ENCODE data around the gene ZC3H4.

The ZC3H4 gene

GRCh38 chr19:47132194-47132852, 18.7 kb upstream of the ZC3H4 start:
- no peak for DNase-seq

DNA sequence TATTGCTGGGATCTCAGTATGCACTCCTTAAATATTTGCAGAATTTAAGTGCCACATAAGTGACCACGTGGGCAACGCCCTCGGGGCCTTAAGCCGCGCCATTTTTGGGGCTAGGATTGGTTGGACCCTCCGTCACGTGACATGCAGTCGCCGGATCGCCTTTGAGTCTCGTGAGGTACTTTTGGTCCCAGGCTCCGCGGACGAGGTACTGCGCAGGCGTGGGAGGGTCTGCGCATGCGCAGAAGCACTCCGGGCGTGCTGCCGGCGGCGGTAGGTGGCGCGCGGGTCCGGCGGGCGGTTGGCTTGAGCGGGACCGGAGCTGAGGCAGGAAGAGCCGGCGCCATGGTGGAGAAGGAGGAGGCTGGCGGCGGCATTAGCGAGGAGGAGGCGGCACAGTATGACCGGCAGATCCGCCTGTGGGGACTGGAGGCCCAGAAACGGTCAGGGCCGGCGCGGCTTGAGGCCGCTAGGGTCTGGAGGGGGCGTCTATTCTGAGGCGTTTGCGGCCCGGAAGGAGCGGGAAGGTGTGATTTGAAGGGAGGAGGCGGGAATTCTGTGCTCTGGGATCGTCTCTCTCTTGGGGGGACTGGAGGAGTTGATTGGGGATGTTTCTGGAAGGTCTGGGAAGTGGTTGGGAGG, 17.1 kb upstream of the ZC3H4 start, which contains the start of gene SAE1:
Gene SAE1 (plus strand): TSS at position 247 of the 639 bp plus-strand sequence. CDS start 96 bp downstream, at position 343.
- DNase-seq = peak; percentile 95

- no peak for DNase-seq
Measured at GRCh38 chr19:47130120-47130588, 16.6 kb upstream of the ZC3H4 start.

- DNase-seq = no peak
Measured at GRCh38 chr19:47129579-47129978, 16.0 kb upstream of the ZC3H4 start.

DNA sequence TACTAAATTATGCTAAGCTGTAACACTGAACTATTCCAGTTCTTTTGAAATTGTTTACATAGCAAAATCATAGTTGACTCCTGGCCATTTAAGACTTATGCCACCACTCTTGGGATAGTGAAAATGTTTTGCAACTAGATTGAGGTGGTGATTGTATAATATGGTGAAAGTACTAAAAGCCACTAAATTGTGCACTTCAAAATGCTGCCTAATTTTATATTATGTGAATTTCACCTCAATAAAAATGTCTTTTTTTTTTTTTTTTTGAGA, 12.0 kb upstream of the ZC3H4 start:
- no peak for DNase-seq

DNA sequence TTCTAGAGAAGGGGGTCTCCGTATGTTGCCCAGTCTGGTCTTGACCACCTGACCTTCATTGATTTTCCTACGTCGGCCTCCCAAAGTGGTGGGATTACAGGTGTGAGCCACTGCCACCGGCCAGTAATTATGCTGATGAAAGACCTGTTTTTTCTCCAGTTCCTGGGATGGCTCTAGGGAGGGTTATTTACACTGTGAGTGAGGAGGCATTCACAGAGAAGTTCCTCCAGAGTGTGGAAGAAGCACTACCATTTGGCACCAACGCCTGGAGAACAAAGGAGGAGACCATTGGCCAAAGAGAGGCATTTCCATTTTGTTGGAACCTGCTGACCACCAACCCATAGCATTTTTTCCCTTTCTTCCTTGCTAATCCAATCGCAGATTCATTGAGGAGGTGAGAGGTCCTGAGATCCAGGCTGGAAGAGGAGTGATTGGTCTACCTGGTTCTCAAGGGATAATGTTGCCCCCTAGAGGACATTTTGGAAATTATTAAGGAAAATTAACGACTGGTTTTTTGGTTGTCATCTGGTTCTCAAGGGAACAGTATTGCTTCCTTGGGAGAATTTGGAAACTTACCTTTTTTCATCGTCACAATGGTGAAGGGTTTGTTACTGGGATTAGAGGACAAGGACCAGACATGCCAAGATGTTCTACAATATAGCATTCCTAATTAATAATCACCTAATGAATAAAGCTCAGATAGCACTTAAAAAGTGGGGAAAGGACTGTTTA, 11.5 kb upstream of the ZC3H4 start:
- DNase-seq = no peak

DNA sequence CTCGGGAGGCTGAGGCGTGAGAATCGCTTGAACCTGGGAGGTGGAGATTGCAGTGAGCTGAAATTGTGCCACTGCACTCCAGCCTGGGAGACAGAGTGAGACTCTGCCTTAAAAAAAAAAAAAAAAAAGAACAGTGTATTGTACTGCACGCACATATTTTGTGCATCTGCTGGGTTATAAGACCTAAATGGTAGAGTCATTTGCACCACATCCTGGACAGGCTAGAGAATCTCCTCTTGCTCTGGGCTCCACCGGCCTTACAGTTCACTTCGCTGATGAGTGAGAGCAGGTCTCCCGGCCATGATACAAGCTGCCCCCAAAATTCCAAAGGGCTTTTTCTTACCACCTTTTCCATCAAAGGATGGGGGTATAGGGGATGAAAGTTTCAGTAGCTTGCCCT, 9.8 kb upstream of the ZC3H4 start:
- no peak for DNase-seq

GRCh38 chr19:47122359-47123335, 9.1 kb upstream of the ZC3H4 start:
- no peak for DNase-seq

DNA sequence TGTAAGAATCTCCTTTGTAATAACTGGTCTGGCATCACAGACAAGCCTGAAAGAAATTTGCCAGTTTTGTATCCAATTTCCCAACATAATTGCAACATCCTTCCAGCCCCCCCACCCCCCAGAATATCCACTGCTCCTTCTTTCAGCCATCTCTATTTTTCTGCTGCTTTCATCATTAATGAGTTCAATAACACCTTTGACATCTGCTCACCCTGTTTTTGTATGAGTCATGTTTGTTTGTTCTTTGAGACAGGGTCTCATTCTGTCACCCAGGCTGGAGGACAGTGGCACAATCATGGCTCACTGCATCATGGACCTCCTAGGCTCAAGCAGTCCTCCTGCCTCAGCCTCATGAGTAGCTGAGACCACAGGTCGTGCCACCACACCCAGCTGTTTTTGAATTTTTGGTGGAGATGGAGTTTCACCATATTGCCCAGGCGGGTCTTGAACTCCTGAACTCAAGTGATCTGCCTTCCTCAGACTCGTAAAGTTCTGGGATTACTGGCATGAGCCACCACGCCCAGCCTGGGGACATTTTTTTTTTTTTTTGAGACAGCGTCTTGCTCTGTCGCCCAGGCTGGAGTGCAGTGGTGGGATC, 7.0 kb upstream of the ZC3H4 start:
- DNase-seq = no peak

GRCh38 chr19:47113850-47114651, 475 bp upstream of the ZC3H4 start:
- DNase-seq = no peak

DNA sequence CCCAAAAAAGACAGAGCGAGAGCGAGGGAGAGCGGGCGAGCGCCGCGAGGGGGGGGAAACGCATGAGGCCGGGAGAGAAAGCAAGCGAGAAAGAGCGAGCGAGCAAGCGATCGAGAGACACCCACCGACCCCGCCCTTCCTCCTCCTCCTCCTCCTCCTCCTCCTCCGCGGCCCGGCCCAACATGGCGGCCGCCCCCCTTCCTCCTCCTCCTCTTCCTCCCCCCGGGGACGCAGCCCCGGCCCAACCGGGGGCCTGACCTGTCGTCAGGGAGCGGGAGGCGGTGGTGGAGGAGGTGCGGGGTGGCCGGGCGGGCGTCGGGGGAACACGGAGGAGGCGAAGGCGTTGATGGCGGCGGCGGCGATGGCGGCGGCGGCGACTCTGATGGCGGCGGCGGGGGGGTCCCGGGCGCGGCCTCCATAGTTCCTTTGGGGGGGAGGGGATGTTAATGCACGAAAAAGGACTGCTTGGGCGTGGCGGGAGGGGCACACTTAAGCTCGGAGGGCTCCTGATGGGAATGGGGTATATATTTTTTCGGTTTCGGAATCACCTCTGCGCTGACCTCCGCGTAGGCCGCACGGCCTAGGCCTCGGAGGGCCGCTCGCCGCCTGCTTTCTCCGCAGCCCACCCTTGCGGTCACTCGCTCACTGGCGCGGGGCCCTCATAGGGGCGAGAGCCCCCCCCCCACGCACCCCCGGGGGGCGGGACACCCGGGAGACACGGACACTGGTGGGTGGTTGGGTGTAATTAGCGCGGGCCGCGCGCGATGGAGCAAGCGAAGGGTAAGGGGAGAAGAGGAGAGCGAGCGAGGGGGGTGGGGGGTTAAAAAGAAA, 1.2 kb downstream of the ZC3H4 start:
- DNase-seq = peak; percentile 88

DNA sequence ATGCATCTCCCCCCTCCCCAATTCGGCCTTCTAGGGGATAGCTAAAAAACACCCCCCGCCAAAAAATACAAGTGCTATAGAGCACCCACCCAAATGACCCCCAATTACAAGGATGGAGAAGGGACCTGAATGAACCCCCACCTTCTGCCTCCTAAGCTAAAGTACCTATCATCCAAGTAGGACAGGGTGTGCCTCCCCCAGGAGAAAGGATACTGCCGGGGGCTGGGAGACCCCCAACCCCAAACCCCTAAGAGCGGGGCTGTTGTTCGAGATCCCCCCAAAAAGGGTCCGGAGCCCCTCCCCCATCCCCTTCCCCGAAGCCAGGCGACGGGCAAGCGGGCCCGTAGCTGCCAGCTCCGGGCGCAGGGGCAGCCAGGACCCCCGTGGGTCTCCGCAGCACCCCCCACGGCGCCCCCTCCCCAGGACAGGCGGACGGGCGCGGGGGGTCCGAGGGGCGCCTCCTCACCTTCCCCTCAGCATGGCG, 1.9 kb downstream of the ZC3H4 start:
- DNase-seq = no peak

DNA sequence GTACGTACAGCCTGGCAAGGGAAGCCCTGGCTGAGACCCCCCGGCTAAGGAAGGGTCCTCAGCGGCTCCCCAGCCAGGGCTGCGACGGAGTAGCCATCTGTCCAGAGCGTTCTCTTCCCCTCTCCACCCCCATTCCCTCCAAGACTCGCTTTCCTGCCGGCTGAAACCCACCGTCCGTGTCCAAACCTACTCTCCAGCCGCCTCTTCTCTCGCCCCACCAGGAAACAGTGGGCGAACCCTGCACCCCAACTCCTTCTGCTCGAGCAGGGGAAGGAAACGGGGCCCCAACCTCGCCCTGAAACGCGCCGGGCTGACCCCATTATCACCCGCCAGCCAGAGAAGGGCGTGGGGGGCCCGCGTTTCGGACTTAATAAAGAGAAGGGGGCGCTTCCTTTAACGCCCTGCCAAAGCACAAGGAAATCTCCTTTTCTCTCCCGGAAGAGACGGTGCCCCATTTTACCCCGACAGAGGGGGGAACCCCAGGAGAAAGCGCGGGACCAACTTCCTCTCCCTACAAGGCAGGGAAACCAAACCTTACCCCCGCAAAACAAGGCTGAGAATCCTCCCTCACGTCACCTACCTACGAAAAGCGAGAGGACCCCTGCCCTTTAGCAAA, 2.5 kb downstream of the ZC3H4 start:
- peak; percentile 41 for DNase-seq

DNA sequence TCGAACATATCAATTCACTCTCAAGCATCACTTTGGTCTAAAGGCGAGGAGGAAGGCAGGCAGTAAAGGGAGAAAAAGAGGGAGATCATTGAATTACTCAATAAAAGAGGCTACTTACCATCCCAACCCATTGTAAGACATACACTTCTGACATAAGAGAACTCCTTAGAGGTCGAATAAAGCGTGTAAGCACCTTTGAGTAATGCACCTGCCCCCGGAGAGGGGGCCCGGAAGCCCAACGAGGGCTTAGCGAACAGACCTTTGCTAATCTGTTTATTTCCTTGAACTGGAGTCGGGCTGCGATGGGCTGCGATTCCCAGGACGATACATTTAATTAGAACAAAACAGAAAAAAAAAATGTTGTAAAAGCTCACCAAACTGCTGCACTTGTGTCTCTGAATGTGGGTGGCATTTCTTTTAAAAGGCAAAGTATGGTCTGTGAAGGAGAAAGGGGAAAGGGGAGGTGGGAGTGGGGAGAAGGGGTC, 3.0 kb downstream of the ZC3H4 start:
- peak; percentile 50 for DNase-seq

DNA sequence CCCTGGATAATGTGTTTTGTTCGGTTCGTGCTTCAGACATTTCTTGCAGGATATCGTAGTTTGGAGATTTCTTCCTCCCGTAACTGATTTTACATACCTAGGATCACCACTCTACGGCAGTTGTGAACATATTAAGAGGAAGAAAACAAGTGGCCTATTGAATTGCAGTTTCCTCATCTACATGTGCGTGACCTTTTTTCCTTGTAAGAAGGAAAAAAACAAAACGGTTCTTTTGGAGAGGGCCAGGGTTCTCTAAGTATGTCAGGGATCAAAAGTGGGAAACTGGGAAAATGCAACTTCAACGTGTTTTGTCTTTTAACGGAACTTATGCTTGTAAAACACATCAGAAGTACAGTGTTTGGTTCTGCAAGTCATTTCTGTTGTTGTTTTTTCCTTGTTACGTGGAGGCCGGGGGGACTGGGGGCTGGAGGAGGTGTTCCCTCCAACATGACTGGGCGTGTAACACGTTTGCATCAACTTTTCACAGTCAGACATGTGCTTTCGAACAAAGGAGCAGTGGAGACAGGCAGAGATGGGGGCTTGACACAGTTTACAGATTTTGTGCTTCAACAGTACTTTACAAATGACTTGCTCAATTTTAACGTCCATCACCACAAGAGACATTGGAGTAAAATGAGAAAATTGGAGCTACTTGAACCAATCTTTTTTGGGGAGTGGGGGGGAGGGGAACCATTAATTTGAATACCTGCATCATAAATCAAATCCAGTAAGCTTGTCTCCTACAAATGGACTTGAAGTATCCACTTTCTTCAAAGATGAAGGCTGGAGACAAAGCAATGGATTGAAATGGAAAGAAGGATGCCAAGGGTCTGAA, 3.8 kb downstream of the ZC3H4 start:
- peak; percentile 33 for DNase-seq

DNA sequence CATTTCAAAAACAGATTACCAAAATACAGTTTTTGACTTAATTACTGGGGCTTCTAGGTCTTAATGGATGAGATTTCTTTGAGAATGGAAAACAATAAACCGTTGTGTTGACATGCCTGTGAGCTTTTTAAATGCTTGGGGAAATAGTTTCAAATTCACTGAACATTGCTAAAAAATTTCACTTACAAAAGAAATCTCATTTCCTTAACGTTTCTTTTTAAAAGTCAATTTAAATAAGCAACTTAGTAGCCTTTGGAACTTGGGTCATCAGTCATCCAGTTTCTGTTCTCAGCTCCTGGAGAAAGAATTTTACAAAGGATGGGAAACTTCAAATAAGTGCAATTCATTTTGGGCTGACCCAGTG, 4.4 kb downstream of the ZC3H4 start:
- no peak for DNase-seq

- no peak for DNase-seq
Measured at GRCh38 chr19:47107953-47108746, 5.4 kb downstream of the ZC3H4 start.
